ENCODE data around the gene NPPB.
A peak's percentile ranks its signal among the peaks of the same experiment; 100 is the strongest.

NPPB gene

GRCh38 chr1:11856698-11857097, 2.0 kb downstream of the NPPB start:
- DNase-seq = no peak

GRCh38 chr1:11855430-11855829, 3.3 kb downstream of the NPPB start:
- no peak for DNase-seq

- no peak for DNase-seq
Observed at GRCh38 chr1:11854519-11854918, 4.2 kb downstream of the NPPB start.

- no peak for DNase-seq
Observed at GRCh38 chr1:11851180-11851579, 7.6 kb downstream of the NPPB start.

- no peak for DNase-seq
Observed at GRCh38 chr1:11850156-11850555, 8.6 kb downstream of the NPPB start.

- DNase-seq = no peak
Observed at GRCh38 chr1:11848373-11848700, 10.4 kb downstream of the NPPB start.

- no peak for DNase-seq
Observed at GRCh38 chr1:11847667-11848372, 10.9 kb downstream of the NPPB start, which contains the start of gene NPPA. TSS of gene NPPA (minus strand) at chr1:11847783. CDS start at chr1:11847684, 99 bp downstream.

GRCh38 chr1:11845641-11846335, 13.0 kb downstream of the NPPB start:
- no peak for DNase-seq

GRCh38 chr1:11842154-11843041, 16.3 kb downstream of the NPPB start:
- no peak for DNase-seq

GRCh38 chr1:11841245-11842153, 17.2 kb downstream of the NPPB start:
- no peak for DNase-seq

- no peak for DNase-seq
Observed at GRCh38 chr1:11839727-11840705, 18.7 kb downstream of the NPPB start.

GRCh38 chr1:11838349-11839272, 20.1 kb downstream of the NPPB start:
- DNase-seq = peak in 1 of 2 experiments; percentile 33

- no peak for DNase-seq
Observed at GRCh38 chr1:11837767-11838348, 20.9 kb downstream of the NPPB start.

GRCh38 chr1:11836955-11837766, 21.6 kb downstream of the NPPB start:
- no peak for DNase-seq

GRCh38 chr1:11835441-11836225, 23.1 kb downstream of the NPPB start:
- DNase-seq = no peak

- DNase-seq = no peak
Observed at GRCh38 chr1:11833900-11834299, 24.8 kb downstream of the NPPB start.

GRCh38 chr1:11833497-11833896, 25.2 kb downstream of the NPPB start:
- no peak for DNase-seq

Measured in cerebellar nuclear complex (tissue), 1 donor.